Prostate gland (tissue), 2 donors: ENCODE results near the gene C2CD4D.

Source experiments
- CTCF ChIP-seq, 4 experiments: fragments of 200-600 bp in 2 of 4; fragments of 450-650 bp in 2 of 4; sonication (generic) in 2 of 4; IDR thresholded peaks; 1 replicate in 3 of 4; 2 replicates in 1 of 4; pipeline ENCODE4 v1.5.1; 2016 to 2019; ENCODE audit warnings: antibody characterized with exemption in 4 of 4, mild to moderate bottlenecking in 2 of 4, moderate library complexity in 2 of 4
- POLR2A ChIP-seq: fragments of 450-650 bp; IDR thresholded peaks from one replicate; pipeline ENCODE4 v1.6.1; 2016; ENCODE audit warnings: antibody characterized with exemption, mild to moderate bottlenecking

GRCh38 chr1:151799179-151800022 lies 40.2 kb downstream of the C2CD4D start:
- no peak for TF ChIP-seq CTCF (IDR thresholded peaks at IDR 0.05)
- no peak for TF ChIP-seq POLR2A
